ENCODE data around the gene CHMP4B. TPM values are rescaled to one million over a fixed set of nuclear protein-coding genes. Genes with fewer than 3 reads are reported as not detected.

The CHMP4B gene
- total RNA-seq, 6 experiments from 2014 or later, result 81.2 to 94.2 (median 86.1) TPM

- Mint-ChIP-seq H3K27me3 (ENCODE audit: insufficient read depth) (peaks cover 4% of the 10 kb centered on the region), H3K9me3 (no peaks in the 10 kb centered on the region), H3K4me3 (no peak overlapping the region), H3K4me1 (ENCODE audit: low read depth) (peaks cover 5% of the 10 kb centered on the region), H3K36me3 (ENCODE audit: low read depth) (peaks cover 4% of the 10 kb centered on the region; the same call in 1 of the 2 replicates), H3K27ac (no peak overlapping the region)
- no peak for TF ChIP-seq CTCF (IDR thresholded peaks at IDR 0.05)
- no peak for DNase-seq
Observed at GRCh38 chr20:33783818-33784217, 27.3 kb upstream of the CHMP4B start.

GRCh38 chr20:33784225-33784624, 26.9 kb upstream of the CHMP4B start:
- H3K9me3 Mint-ChIP-seq, result no peaks in the 10 kb centered on the region
- peaks cover 9% of the 10 kb centered on the region for H3K4me1 Mint-ChIP-seq (ENCODE audit: low read depth)
- peaks cover 4% of the 10 kb centered on the region; the same call in 1 of the 2 replicates for H3K36me3 Mint-ChIP-seq (ENCODE audit: low read depth)
- H3K4me3 Mint-ChIP-seq, result no peak overlapping the region
- peaks cover 4% of the 10 kb centered on the region for H3K27me3 Mint-ChIP-seq (ENCODE audit: insufficient read depth)
- no peak for TF ChIP-seq CTCF (IDR thresholded peaks at IDR 0.05)
- H3K27ac Mint-ChIP-seq, result no peak overlapping the region
- no peak for DNase-seq

- no peak for TF ChIP-seq CTCF (IDR thresholded peaks at IDR 0.05)
- Mint-ChIP-seq H3K4me3 (no peak overlapping the region), H3K4me1 (ENCODE audit: low read depth) (peaks cover 22% of the 10 kb centered on the region), H3K27ac (no peak overlapping the region), H3K36me3 (ENCODE audit: low read depth) (peaks cover 6% of the 10 kb centered on the region), H3K27me3 (ENCODE audit: insufficient read depth) (peaks cover 4% of the 10 kb centered on the region), H3K9me3 (no peaks in the 10 kb centered on the region)
- DNase-seq, result no peak
Observed at GRCh38 chr20:33785503-33785902, 25.6 kb upstream of the CHMP4B start.

GRCh38 chr20:33787253-33787891, 23.8 kb upstream of the CHMP4B start:
- Mint-ChIP-seq H3K27ac (no peak overlapping the region), H3K27me3 (ENCODE audit: insufficient read depth) (peaks cover 4% of the 10 kb centered on the region), H3K4me1 (ENCODE audit: low read depth) (peaks cover 24% of the 10 kb centered on the region), H3K9me3 (no peaks in the 10 kb centered on the region), H3K36me3 (ENCODE audit: low read depth) (peaks cover 10% of the 10 kb centered on the region), H3K4me3 (no peak overlapping the region)
- TF ChIP-seq CTCF (IDR thresholded peaks at IDR 0.05), result no peak
- no peak for DNase-seq

GRCh38 chr20:33788351-33789049, 22.6 kb upstream of the CHMP4B start:
- peaks cover 10% of the 10 kb centered on the region for H3K36me3 Mint-ChIP-seq (ENCODE audit: low read depth)
- no peak overlapping the region for H3K27ac Mint-ChIP-seq
- DNase-seq, result no peak
- peaks cover 30% of the 10 kb centered on the region for H3K4me1 Mint-ChIP-seq (ENCODE audit: low read depth)
- H3K4me3 Mint-ChIP-seq, result no peak overlapping the region
- TF ChIP-seq CTCF (IDR thresholded peaks at IDR 0.05), result no peak
- H3K27me3 Mint-ChIP-seq (ENCODE audit: insufficient read depth), result peaks cover 4% of the 10 kb centered on the region
- H3K9me3 Mint-ChIP-seq, result no peaks in the 10 kb centered on the region

All from HFFc6 (cell line).